Measurements from ENCODE around the gene COL1A1.

Gene COL1A1

DNA sequence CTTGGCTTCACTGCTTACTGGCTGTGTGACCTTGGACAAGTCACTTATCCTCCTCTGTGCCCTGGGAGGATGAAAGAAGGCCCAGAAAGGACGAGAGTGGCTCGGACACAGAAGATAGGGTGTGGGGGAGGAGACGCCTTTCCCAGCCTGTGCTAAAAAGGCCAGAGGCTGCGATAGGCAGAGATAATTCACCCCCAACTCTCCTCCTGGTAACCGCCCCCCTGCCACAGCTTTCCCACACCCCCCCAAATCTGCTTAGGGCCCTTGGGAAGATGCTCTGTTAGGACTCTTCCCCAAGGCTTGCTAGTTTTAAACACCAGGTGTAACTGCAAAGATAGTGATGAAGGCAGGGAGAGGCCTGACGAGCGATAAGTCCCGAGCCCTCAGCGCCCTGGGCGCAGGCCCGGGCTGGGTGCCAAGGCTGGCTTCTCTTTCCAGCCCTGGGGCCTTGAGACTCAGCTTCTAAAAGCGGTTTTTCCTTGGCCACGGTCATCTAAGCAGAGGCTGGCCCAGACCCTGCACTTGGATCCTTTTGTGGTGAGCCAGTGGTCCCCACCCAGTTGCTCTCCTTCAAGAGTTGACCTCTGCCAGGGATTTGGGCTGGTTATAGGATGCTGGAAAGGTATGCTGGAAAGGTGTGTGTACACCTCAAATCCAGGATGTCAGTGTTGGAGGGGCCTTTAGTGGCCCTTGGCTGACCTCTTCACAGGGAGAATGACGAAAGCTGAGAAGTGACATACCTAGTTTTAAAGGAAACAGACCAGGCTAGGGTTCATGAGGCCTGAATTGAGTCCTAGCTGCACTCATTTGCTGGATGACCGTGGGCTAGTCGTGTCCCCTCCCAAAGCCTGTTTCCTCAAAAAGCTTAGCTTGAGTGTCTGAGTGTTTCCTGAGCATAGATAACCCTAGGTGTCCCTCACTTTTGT, 47.5 kb downstream of the COL1A1 start:
- DNase-seq (ENCODE audit: low spot score), result no peak

DNA sequence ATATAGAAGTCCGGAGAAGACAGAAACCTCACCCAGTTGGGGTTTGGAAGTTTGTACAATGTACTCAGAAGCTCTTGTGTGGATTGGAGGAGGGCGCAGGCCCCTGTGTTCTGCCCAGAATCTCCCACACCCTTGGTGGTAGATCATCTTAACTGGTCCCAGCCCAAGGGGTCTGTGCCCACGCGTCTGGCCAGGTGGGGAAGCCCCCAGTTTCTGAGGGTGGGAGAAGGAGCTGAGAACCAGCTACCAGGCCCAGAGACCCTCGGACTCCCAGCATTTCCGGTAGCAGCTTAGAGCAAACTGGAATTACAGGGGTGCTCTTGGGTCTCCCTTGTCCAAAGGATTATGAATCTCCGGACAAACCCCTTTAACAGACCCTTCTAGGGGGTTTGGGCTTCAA, 48.7 kb downstream of the COL1A1 start:
- DNase-seq (ENCODE audit: low spot score), result no peak

DNA sequence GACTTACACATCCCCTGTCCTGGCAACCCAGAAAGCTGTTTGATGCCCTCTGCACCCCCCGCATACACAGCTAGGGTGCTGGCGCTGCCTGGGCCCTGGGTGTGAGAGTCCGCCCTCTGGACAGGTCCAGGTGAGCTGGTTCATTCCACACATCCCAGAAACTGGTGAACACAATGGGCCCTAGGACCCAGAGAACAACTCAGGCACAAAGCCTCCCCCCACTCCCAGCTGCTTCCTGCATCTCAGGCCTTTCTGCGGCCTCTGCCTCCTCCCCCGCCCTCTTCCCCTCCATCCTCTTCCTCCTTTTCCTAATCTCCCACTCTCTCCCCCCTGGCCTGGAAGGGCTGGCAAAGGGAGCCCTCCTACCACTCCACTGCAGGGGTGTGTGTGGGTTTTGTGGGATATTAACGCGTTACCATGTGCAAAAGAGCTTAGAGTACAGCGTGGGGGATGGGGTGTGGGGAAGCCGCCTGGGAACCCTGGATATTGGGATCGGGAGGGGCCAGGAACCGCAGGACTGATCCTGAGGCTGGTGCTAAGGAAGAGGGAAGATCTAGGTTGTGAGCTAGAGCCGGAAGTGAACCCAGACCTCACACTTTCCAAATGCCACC, 49.4 kb downstream of the COL1A1 start:
- peak; percentile 94 for DNase-seq (ENCODE audit: low spot score)

DNA sequence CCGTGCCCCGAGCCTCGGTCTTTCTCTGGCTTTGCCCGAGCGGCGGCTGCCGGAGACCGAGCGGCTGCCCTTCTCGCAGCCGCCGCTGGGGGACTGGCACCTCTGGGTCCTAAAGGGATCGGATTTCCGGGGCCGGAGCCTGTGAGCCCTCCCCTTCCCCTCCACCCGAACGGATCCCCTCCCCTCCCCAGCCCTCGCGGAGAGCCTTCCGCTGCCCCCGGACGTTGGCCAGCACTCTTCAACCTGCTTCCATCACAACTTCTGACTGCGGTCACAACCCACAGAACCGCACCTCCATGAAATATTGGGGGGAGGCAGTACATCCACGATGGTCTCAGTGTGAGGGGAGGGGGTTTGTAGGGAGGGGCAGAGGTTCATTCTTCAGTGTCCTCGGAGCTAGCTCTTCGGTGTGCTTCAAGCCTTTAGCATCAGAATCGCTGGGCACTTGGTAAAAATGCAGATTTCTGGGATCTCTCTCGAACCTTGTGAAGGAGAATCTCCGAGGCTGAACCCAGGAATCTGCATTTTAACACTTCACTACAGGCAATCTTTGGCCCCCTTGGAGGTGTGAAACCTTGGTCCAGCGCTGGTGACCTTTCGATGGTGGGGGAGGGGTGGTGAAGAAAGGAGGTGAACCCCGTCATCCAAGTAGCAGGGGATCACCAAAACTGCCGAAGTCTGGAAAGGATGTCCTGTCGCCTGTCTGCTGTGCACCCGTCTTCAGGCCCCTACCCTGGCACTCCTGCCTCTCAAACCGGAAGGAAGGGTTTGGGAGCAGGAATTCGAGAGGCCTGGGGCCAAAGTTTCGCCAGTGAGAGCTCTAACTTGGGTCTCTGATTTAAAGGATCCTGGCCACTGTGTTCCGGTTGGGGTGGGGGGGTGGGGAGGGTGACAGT, 50.1 kb downstream of the COL1A1 start:
- peak; percentile 97 for DNase-seq (ENCODE audit: low spot score)

DNA sequence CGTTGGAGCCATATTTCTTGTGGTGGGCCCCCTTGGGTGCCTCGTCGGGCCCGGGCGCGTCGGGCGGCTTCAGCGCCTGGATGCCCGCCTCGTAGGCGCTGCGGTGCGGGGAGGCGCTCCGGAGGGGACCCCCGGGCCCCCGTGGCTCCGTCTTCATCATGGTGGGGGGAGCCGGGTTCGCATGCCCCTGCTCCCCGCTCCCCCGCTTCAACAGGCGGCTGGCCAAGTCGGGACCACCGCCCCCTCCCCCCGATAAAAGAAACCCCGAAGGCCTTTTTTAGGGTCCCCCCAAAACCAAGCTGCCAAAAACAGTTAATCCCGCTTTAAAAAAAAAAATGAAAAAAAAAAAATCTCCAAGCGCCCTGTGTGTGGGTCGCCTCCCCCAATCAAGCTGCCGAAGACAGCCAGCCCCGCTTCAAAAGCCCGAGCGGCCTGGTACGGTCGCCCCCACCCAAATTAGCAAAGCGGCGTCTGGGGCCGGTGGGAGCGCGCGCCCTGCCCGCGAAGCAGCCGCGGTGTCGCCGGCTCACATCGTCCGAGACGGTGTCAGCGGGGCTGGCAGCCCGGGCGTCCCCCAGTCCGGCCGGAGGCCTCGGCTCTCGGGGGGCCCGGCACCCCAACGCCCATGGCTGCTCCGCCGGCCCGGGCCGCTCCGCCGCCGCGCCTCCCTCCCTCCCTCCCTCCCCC, 50.9 kb downstream of the COL1A1 start, which contains the start of gene PPP1R9B:
TSS of gene PPP1R9B (minus strand) at position 324 of the 687 bp plus-strand sequence. CDS start at position 160, 164 bp downstream.
- no peak for DNase-seq (ENCODE audit: low spot score)

DNA sequence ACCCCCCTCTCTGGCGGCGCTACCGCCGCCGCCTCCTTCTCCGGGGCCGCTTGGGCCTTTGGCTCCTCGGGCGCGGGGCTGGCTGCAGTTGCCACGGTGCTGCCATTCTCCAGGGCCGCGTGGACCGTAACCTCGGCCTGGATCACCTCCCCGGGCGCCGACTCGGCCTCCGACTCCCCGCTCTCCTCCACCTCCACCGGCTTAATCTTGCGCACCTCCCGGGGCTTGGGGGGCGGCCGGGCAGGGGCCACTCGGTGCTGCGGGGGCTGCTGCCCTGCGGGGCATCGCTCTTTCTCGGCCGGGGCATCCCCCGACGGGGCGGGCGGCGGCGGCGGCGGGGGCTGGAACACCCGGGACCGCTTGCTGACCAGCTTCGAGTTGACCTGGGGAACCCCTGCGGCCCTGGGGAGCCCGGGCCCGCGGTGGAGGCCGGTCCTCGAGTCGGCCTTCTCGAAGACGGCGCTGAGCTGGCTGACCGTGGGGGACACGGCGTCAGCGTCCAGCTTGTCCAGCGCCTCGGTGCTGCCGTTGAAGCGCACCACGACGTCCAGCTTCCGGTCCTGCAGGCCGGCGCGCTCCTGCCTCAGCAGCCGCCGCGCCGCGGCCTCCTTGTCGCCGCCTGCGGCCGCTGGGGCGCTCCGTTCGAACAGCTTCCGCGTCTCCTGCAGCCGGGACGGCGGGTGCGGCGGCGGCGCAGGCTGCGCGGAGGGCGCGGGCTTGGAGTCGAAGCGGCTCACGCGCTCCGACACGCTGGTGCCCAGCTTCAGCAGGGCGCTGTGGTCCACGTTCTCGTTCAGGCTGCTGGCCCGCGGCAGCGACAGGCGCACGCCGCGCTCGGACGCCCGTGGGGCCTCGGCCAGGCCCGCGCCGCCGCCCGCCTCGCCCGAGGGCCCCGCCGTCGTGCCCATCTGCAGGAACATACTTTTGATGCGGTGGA, 51.7 kb downstream of the COL1A1 start:
- DNase-seq (ENCODE audit: low spot score), result peak; percentile 83

DNA sequence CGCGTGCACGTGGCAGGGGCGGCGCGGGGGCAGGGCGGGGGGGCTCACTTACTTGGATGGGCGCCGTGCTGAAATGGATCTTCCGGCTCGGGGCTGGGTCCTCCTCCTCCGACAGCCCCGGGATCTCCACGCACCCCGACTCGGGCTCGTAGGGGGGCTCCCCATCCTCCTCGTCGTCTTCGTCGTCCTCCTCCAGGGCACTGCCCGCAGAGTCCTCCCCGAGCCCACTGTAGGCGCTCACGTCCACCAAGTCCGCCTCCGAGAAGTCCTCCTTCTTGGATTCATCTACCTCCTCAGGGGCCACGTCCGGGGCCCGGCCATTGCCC, 52.4 kb downstream of the COL1A1 start:
- DNase-seq (ENCODE audit: low spot score), result no peak

DNA sequence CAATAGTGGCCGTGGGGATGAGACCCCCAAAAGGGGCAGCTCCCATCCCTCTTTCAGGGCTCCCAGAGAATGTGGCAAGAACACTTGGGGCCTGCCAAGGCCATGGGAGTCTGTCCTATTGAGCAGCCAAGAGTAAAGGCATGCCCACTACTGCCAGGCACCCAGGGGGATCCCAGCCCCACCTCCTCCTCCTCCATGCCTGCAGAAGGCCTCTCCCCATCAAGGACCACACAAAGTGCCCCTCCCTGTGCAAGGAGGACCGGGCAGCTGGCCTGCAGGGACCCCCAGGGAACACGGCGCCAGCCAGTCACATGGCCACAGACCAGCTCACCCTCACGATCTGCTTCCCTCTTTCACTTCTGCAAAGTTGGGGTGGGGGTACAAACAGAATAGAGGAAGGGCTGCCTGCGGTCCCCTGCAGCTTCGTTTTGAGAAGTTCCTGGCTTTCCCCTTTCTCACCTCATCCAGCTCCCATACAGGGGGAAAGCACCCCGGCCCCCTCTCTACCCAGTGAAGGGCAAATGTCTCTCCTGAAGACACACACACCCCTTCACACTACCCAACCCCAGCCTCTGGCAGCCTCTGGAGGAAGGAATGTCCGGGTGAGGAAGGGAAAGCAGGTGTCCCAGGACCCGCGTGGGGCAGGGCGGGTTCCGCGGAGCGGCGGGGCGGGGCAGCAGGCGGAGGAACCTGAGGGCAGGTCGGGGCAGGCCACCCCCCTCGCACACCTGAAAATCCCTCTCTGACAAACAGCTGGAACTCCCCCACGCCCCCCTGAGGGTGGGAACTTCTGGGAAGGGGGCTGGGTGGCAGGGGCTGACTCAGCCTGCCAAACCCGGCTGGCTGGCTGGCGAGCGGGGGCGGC, 53.0 kb downstream of the COL1A1 start:
- peak; percentile 73 for DNase-seq (ENCODE audit: low spot score)

DNA sequence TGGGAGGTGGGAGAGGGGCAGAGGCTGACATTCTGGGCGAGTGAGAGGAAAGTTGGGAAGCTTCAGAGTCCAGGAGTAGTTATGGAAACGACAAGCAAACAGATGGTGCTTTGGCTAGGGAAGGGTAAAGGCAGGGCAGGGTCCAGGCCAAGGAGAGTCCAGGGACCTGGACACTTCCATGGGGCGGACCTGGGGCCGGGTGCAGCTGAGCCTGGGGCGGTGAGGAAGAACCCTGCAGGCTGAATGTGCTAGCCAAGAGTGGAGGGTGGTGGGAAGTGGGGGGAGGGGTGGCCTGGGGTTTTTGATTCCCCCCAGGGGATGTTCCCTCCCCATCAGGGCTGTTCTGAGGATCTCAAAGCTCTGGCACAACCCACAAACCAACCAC, 53.6 kb downstream of the COL1A1 start:
- no peak for DNase-seq (ENCODE audit: low spot score)

DNA sequence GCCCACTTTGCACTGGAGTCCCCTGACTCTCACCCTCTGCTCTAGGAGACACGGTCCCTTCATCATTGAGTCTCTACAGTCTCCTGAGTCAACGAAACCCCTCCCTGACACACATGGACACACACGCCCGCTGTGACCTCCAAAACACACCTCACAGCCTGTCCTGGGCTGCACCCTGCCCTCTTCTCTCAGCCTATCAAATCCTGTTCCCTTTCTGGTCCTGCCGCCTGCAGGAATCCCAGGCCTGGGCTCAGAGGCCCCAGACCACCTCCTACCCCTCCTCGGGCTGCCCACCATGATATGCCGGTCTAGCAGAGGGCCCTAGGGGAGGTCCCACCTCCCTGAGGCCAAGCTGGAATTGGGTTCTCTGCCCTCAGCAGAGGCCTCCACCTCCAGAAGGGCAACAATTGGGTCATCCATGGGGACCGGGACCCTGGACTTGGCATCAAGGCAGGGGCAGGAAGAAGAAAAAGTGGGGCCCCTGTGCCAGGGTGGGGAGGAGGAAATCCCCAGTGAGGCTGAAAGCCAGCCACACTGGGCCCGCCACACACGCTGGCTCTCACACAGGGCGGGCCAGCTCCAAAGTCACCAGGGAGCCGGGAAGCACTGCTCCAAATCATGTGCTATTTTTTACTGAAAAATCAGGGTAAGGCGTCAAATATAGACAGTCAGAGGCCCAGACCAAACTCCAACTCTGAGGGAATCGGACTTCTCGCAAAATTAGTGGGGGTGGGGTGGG, 54.3 kb downstream of the COL1A1 start:
- no peak for DNase-seq (ENCODE audit: low spot score)

DNA sequence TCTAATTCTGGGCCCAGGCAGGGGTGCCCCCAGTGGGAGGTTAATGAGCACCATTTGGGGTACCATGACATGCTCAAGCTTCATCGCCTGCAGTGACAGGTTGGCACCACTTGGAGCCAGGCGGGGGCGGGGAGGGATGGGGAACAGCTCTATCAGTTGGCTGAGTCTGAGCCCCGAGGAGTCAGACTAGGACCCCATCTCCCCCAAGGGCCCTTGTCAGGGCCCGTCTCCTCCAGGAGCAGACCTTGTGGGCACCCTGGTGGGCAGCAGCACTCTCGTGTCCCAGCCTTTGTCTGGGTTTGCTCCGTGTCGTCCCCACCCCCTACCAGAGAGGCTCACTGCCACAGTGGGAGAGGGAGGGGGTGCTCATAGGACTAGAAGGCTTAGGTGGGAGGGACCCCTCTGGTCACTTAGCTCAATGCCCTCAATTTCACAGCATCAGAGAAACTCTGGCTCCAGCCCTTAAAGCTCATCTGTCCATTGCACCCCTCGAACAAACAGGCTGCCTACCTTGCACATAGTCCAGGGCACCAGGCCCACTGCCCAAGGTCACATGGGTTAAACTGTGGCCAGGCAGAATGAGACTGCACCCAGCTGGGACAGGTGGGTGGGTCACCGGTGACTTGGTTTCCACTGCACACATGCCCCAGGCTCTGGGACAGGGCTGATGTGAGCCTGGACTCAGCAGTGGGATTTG, 55.1 kb downstream of the COL1A1 start:
- DNase-seq (ENCODE audit: low spot score), result no peak

DNA sequence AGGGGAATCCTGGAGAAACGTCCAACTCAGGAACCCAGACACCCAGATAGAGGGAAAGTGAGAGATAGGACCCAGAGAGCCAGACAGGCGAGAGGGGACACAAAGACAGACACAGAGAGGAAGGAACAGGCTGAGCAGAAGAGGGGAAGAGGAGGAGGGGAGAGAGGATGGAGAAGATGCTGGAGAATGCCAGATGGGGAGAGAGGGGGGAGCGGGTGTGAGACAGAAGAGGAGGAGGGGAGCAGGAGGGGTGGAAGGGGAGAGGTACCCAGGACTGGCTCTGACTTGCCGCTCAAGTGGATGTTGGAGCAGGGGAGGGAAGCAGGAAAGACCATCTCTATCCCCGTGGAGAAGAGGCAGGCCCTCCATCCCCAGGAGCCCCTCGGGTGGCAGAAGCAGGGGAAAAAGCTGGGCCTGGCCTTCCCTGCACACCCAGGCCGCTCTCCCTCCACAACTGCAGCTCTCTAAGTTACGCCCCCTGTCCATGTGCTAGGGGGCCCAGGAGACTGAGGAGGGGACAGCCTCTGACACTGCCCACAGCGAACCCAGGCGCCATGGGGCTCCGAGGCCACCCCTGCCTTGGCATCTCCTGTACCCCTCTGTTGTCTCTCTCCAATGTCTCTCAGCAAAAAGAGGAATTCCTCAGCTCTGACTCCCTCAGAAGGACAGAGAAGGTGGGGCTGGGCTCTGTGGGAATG, 55.8 kb downstream of the COL1A1 start:
- DNase-seq (ENCODE audit: low spot score), result no peak

DNA sequence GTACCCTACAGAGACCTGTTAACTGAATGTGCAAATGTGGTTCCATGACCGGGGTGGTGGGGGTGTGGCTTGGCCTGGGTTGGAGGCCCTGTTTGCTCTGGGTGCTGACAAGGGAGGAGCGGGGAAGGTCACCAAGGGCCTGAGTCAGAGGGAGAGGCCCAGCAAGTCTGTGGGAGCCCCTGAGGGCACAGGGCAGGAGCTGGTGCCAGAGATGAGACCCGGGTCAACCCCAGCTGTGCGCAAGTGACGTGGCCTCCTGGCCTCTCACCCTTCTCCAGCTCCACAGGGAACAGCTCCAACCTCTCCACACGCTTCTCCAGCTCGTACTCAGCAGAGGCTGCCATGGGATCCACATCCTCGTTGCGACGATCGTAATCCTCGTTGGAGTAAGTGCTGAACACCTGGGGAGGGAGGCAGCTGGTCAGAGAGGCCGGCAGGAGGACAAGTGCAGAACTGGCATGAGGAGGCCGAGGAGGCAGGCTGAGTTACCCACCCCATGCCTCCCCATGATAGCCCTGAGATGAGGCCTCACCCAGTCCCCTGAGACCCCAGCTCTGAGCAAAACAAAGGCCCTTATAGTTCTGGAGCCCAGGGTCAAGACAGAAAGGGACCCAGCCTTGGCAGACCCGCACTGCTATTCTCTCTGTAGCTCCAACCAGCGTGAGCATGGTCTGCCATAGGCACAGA, 56.4 kb downstream of the COL1A1 start:
- DNase-seq (ENCODE audit: low spot score), result no peak

DNA sequence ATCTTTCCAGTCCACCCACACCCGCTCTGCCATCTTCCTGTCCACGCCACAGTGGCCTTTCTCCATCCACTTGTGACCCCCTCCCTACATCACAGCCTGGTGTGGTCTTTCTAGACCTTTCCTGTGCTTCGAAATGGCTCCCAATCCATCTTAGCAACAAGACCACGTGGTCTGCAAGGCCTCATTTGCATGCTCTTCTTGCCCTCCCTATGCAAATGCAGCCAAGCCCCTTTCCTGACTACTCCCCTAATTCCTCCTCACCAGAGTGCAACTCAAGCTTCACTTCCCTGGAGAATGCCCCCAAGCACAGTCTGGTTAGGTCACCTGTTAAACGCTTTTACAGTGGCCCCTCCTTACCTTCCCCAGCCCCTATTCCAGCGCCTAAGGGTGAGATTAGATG, 57.1 kb downstream of the COL1A1 start:
- DNase-seq (ENCODE audit: low spot score), result no peak

DNA sequence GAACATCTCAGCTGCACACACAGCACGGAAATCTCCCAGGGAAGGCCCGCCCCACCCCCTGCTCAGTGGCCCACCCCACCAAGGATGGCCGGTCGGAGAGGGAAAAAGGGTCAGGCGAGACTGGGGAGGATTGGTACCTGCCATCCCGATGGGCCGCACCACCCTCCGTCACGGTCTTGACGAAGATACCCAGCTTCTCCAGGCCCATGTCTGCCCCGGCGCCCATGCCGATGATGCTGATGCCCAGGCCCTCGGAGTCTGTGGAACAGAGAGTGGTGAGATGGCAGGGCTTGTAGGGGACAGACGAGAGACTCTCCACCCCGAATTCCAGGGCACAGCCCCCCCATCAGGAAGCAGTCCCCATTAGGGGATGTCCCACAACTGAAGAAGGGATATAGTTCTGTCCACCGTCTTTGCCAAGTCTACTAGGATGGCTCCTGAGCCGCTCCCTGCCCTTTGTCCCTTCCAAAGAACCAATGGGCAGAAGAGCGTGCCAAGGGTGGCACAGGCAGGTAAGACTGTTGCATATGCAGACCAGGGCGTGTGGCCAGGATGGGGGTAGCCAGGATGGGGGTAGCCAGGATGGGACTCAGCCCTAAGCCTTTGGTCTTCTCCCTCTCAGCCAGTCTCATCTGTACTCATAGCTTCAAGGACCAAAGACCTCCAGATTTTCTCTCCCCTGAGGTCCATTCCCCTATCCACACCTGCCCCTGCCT, 57.8 kb downstream of the COL1A1 start:
- no peak for DNase-seq (ENCODE audit: low spot score)

DNA sequence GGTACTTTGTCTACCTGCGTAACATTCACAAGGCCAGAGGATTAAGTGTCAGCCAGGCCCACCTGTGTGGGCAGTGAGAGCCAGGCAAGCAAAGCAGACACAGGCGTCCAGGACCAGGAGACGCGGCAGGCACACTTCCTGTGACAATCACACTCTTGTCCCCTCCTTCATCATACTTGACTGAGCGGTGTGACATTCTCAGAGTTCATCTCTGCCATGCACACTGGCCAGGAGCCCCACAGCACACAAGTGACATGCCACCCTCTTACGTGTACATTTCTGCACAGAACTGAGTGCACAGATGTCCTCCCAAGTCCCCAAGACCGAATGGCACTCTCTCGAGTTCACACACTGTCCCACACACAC, 59.7 kb downstream of the COL1A1 start:
- DNase-seq (ENCODE audit: low spot score), result no peak

Data from ecto neural progenitor cell (in vitro differentiated cells).